ENCODE data around the gene TBPL1.
A peak's percentile ranks its signal among the peaks of the same experiment; 100 is the strongest.

TBPL1 gene

DNA sequence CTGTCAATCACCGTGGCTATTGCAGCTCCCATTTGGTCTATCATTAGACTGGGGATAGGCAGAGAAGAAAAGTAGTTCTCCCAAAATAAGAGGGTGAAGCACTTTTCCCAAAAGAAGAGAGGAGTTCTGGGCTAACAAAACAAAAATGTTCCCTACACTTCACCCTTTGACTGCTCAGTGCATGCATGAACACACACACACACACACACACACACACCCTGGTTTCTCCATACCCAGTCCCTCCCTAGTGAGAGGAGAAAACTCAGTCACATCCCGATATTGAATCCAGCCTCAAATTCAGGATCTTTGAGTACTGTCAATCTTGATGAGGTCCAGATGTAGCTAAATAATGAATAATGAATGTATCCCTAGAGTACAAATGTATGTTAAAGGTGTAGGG lies 4.6 kb upstream of the TBPL1 start (continued):
- TF ChIP-seq CREB5 (CRISPR knock-in tag; IDR thresholded peaks at IDR 0.05; ENCODE audit: low read depth) (no peak), ZC3H10 (CRISPR knock-in tag; IDR thresholded peaks at IDR 0.05) (no peak), PPARA (CRISPR knock-in tag; IDR thresholded peaks at IDR 0.05; ENCODE audit: borderline replicate concordance) (no peak)
- TF ChIP-seq, protein P1, sequence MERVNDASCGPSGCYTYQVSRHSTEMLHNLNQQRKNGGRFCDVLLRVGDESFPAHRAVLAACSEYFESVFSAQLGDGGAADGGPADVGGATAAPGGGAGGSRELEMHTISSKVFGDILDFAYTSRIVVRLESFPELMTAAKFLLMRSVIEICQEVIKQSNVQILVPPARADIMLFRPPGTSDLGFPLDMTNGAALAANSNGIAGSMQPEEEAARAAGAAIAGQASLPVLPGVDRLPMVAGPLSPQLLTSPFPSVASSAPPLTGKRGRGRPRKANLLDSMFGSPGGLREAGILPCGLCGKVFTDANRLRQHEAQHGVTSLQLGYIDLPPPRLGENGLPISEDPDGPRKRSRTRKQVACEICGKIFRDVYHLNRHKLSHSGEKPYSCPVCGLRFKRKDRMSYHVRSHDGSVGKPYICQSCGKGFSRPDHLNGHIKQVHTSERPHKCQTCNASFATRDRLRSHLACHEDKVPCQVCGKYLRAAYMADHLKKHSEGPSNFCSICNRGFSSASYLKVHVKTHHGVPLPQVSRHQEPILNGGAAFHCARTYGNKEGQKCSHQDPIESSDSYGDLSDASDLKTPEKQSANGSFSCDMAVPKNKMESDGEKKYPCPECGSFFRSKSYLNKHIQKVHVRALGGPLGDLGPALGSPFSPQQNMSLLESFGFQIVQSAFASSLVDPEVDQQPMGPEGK (CRISPR knock-in tag; IDR thresholded peaks at IDR 0.05; ENCODE audit: borderline replicate concordance), result no peak

GRCh38 chr6:133951227-133951626 lies 1.8 kb upstream of the TBPL1 start:
- no peak for ATAC-seq
- TF ChIP-seq ZC3H10 (CRISPR knock-in tag; IDR thresholded peaks at IDR 0.05) (no peak), RARB (CRISPR knock-in tag; IDR thresholded peaks at IDR 0.05) (no peak), POU6F1 (CRISPR knock-in tag; IDR thresholded peaks at IDR 0.05; ENCODE audit: borderline replicate concordance, low read depth) (no peak), ESRRG (CRISPR knock-in tag; IDR thresholded peaks at IDR 0.05) (no peak), BACH2 (CRISPR knock-in tag; IDR thresholded peaks at IDR 0.05; ENCODE audit: borderline replicate concordance) (no peak), PPARA (CRISPR knock-in tag; IDR thresholded peaks at IDR 0.05; ENCODE audit: borderline replicate concordance) (no peak), CREB5 (CRISPR knock-in tag; IDR thresholded peaks at IDR 0.05; ENCODE audit: low read depth) (no peak)
- TF ChIP-seq, protein P2, sequence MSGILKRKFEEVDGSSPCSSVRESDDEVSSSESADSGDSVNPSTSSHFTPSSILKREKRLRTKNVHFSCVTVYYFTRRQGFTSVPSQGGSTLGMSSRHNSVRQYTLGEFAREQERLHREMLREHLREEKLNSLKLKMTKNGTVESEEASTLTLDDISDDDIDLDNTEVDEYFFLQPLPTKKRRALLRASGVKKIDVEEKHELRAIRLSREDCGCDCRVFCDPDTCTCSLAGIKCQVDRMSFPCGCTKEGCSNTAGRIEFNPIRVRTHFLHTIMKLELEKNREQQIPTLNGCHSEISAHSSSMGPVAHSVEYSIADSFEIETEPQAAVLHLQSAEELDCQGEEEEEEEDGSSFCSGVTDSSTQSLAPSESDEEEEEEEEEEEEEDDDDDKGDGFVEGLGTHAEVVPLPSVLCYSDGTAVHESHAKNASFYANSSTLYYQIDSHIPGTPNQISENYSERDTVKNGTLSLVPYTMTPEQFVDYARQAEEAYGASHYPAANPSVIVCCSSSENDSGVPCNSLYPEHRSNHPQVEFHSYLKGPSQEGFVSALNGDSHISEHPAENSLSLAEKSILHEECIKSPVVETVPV (CRISPR knock-in tag; IDR thresholded peaks at IDR 0.05), result no peak

GRCh38 chr6:133951881-133952814 lies 876 bp upstream of the TBPL1 start:
- peak; percentile 68 for ATAC-seq
- no peak for TF ChIP-seq SNAI2 (CRISPR knock-in tag; IDR thresholded peaks at IDR 0.05)
- TF ChIP-seq ESRRG (CRISPR knock-in tag; IDR thresholded peaks at IDR 0.05), result no peak
- no peak for TF ChIP-seq BACH2 (CRISPR knock-in tag; IDR thresholded peaks at IDR 0.05; ENCODE audit: borderline replicate concordance)
- no peak for TF ChIP-seq OSR1 (CRISPR knock-in tag; IDR thresholded peaks at IDR 0.05)
- TF ChIP-seq ZFP3 (CRISPR knock-in tag; IDR thresholded peaks at IDR 0.05), result 0 out of 2 replicates have a peak, but pooled peaks have one; percentile 10
- TF ChIP-seq GLIS3 (CRISPR knock-in tag; IDR thresholded peaks at IDR 0.05), result no peak
- TF ChIP-seq CSDC2 (CRISPR knock-in tag; IDR thresholded peaks at IDR 0.05), result no peak
- TF ChIP-seq POU6F1 (CRISPR knock-in tag; IDR thresholded peaks at IDR 0.05; ENCODE audit: borderline replicate concordance, low read depth), result no peak

GRCh38 chr6:133953634-133954415 lies 801 bp downstream of the TBPL1 start:
- ATAC-seq, result peak; percentile 2
- TF ChIP-seq RARB (CRISPR knock-in tag; IDR thresholded peaks at IDR 0.05), result no peak
- no peak for TF ChIP-seq ZC3H10 (CRISPR knock-in tag; IDR thresholded peaks at IDR 0.05)
- TF ChIP-seq, protein P2 (CRISPR knock-in tag; IDR thresholded peaks at IDR 0.05), result no peak
- TF ChIP-seq TCF4 (CRISPR knock-in tag; IDR thresholded peaks at IDR 0.05; ENCODE audit: borderline replicate concordance), result no peak
- TF ChIP-seq GLIS3 (CRISPR knock-in tag; IDR thresholded peaks at IDR 0.05), result no peak
- TF ChIP-seq ISL1 (CRISPR knock-in tag; IDR thresholded peaks at IDR 0.05), result no peak
- TF ChIP-seq ZNF70 (CRISPR knock-in tag; IDR thresholded peaks at IDR 0.05), result no peak
- TF ChIP-seq, protein P3, sequence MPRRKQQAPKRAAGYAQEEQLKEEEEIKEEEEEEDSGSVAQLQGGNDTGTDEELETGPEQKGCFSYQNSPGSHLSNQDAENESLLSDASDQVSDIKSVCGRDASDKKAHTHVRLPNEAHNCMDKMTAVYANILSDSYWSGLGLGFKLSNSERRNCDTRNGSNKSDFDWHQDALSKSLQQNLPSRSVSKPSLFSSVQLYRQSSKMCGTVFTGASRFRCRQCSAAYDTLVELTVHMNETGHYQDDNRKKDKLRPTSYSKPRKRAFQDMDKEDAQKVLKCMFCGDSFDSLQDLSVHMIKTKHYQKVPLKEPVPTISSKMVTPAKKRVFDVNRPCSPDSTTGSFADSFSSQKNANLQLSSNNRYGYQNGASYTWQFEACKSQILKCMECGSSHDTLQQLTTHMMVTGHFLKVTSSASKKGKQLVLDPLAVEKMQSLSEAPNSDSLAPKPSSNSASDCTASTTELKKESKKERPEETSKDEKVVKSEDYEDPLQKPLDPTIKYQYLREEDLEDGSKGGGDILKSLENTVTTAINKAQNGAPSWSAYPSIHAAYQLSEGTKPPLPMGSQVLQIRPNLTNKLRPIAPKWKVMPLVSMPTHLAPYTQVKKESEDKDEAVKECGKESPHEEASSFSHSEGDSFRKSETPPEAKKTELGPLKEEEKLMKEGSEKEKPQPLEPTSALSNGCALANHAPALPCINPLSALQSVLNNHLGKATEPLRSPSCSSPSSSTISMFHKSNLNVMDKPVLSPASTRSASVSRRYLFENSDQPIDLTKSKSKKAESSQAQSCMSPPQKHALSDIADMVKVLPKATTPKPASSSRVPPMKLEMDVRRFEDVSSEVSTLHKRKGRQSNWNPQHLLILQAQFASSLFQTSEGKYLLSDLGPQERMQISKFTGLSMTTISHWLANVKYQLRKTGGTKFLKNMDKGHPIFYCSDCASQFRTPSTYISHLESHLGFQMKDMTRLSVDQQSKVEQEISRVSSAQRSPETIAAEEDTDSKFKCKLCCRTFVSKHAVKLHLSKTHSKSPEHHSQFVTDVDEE (CRISPR knock-in tag; IDR thresholded peaks at IDR 0.05), result no peak
- no peak for TF ChIP-seq ZNF8 (CRISPR knock-in tag; IDR thresholded peaks at IDR 0.05)
